ENCODE results near the gene BMP7. TPM values are rescaled to one million over a fixed set of nuclear protein-coding genes. Genes with fewer than 3 reads are reported as not detected.
"Not testable (repeated sequence)": the region's sequence is repeated elsewhere in the genome, so short reads cannot be mapped to it uniquely, and the experiment has no call there.

Gene BMP7
- total RNA-seq, 1 experiment from 2014 or later = 0.13 TPM

DNA sequence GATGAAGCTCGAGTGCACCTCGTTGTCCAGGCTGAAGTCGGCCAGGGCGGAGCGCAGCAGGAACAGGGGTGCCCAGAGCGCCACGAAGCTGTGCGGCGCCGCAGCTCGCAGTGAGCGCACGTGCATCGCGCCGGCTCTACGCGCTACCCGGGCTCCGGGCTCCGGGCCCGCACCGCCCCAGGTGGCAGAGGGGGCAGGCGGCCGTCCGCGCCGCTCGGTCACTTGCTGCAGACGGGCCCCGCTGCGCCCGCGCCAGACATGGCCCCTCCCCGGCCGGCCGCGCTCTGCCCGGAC is 497 bp downstream of the BMP7 start:
- Histone ChIP-seq H3K4me2 (no peak overlapping the region), H3K79me2 (ENCODE audit: low read depth) (no peaks in the 10 kb centered on the region), H4K20me1 (ENCODE audit: insufficient read depth) (no peaks in the 10 kb centered on the region), H3K4me1 (replicated peaks; ENCODE audit: insufficient read depth) (no peaks in the 10 kb centered on the region), H3K9me3 (ENCODE audit: insufficient read depth, low read depth) (no peaks in the 10 kb centered on the region), H3K27me3 (ENCODE audit: insufficient read depth, low read depth) (peaks cover 73% of the 10 kb centered on the region), H3F3A (ENCODE audit: insufficient read depth, low read depth) (no peaks in the 10 kb centered on the region), H3K36me3 (ENCODE audit: low read depth) (no peaks in the 10 kb centered on the region), H3K27ac (no peak overlapping the region), H3K4me3 (no peak overlapping the region), H2AFZ (no peak overlapping the region), H3K9me2 (ENCODE audit: insufficient read depth) (no peaks in the 10 kb centered on the region)
- intact Hi-C loops (cut with micrococcal nuclease; ENCODE audit: unreplicated experiment) = no loop called here
- CTCF ChIA-PET = no interaction called here
- POLR2A ChIA-PET (ENCODE audit: unreplicated experiment) = no interaction called here
- DNase-seq = no peak
- TF ChIP-seq EZH2 (IDR thresholded peaks at IDR 0.05; ENCODE audit: low read depth) = no peak
- TF ChIP-seq, protein P1, sequence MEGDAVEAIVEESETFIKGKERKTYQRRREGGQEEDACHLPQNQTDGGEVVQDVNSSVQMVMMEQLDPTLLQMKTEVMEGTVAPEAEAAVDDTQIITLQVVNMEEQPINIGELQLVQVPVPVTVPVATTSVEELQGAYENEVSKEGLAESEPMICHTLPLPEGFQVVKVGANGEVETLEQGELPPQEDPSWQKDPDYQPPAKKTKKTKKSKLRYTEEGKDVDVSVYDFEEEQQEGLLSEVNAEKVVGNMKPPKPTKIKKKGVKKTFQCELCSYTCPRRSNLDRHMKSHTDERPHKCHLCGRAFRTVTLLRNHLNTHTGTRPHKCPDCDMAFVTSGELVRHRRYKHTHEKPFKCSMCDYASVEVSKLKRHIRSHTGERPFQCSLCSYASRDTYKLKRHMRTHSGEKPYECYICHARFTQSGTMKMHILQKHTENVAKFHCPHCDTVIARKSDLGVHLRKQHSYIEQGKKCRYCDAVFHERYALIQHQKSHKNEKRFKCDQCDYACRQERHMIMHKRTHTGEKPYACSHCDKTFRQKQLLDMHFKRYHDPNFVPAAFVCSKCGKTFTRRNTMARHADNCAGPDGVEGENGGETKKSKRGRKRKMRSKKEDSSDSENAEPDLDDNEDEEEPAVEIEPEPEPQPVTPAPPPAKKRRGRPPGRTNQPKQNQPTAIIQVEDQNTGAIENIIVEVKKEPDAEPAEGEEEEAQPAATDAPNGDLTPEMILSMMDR (conservative IDR thresholded peaks at IDR 0.05) = no peak
- BruUV-seq (replicated peaks) = no TSS peak

DNA sequence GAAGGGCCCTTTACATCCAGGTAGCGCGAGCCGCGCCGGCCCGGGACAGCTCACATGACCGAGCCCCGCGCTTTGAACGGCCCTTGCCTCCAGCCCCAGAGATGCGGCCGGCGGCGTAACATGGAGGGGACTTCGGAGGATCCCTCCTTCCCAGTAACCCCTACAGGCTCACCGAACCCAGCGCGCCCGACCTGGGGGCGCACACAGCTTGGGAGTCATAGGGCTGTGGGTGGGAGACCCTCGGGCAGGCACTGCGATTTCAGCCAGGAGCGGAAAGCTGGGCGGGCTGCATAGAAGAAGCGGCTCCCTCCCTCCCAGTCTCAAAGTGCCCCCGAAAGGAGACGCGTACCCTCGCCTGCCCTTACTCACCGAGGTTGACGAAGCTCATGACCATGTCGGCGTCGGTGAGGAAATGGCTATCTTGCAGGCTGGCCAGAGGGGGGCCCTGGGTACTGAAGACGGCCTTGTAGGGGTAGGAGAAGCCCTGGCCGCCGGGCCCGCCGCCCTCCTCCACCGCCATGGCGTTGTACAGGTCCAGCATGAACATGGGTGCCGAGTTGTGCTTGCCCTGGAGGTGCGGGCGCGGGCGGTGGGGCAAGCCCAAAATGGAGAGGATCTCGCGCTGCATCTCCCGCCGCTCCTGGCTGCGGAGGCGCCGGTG is 975 bp downstream of the BMP7 start:
- no peak overlapping the region for H3K4me3 ChIP-seq
- no peak for DNase-seq
- TF ChIP-seq EZH2 (IDR thresholded peaks at IDR 0.05; ENCODE audit: low read depth) = no peak
- TF ChIP-seq, protein P1 (conservative IDR thresholded peaks at IDR 0.05) = no peak
- H3K27me3 ChIP-seq (ENCODE audit: insufficient read depth, low read depth) = peaks cover 73% of the 10 kb centered on the region
- H3K9me2 ChIP-seq (ENCODE audit: insufficient read depth) = no peaks in the 10 kb centered on the region
- no peaks in the 10 kb centered on the region for H3F3A ChIP-seq (ENCODE audit: insufficient read depth, low read depth)
- H2AFZ ChIP-seq = no peak overlapping the region
- ChIA-PET POLR2A (ENCODE audit: unreplicated experiment) (no interaction called here), CTCF (no interaction called here)
- H3K36me3 ChIP-seq (ENCODE audit: low read depth) = no peaks in the 10 kb centered on the region
- intact Hi-C loops (cut with micrococcal nuclease; ENCODE audit: unreplicated experiment) = no loop called here
- no peak overlapping the region for H3K4me2 ChIP-seq
- BruUV-seq (replicated peaks) = no TSS peak
- H3K79me2 ChIP-seq (ENCODE audit: low read depth) = no peaks in the 10 kb centered on the region
- H4K20me1 ChIP-seq (ENCODE audit: insufficient read depth) = no peaks in the 10 kb centered on the region
- H3K4me1 ChIP-seq (replicated peaks; ENCODE audit: insufficient read depth) = no peaks in the 10 kb centered on the region
- H3K9me3 ChIP-seq (ENCODE audit: insufficient read depth, low read depth) = no peaks in the 10 kb centered on the region
- no peak overlapping the region for H3K27ac ChIP-seq

DNA sequence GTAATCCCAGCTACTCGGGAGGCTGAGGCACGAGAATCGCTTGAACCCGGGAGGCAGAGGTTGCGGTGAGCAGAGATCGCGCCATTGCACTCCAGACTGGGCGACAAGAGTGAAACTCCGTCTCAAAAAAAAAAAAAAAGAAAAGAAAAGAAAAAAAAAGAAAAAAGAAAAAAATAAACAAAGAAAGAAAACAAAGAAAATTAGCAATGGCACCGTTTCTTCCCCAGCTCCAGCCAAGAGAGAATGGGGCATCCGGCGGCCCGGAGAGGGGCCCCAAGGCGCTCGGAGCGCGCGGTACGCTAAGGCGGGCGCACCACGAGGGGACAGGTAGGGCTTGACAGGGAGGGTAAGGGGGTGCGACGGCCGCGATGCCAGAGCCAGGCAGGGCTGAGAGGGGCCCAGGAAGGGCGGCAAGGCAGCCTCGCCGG is 1.5 kb downstream of the BMP7 start:
- H3K27me3 ChIP-seq (ENCODE audit: insufficient read depth, low read depth) = peaks cover 74% of the 10 kb centered on the region
- intact Hi-C loops (cut with micrococcal nuclease; ENCODE audit: unreplicated experiment); H3K9me3 ChIP-seq (ENCODE audit: insufficient read depth, low read depth); H3K4me2 ChIP-seq; H3K9me2 ChIP-seq (ENCODE audit: insufficient read depth); DNase-seq; BruUV-seq (replicated peaks); H3K36me3 ChIP-seq (ENCODE audit: low read depth); CTCF ChIA-PET; H3K27ac ChIP-seq; H4K20me1 ChIP-seq (ENCODE audit: insufficient read depth); POLR2A ChIA-PET (ENCODE audit: unreplicated experiment); H2AFZ ChIP-seq; H3K79me2 ChIP-seq (ENCODE audit: low read depth); H3K4me3 ChIP-seq; H3K4me1 ChIP-seq (replicated peaks; ENCODE audit: insufficient read depth); H3F3A ChIP-seq (ENCODE audit: insufficient read depth, low read depth): not testable (repeated sequence)
